ENCODE measurements around the gene OR2Z1. TPM values are rescaled to one million over a fixed set of nuclear protein-coding genes. Genes with fewer than 3 reads are reported as not detected.

OR2Z1 gene
- total and polyA plus RNA-seq, 7 donors, result not detected

- Histone ChIP-seq H3K4me1 (no peaks in the 10 kb centered on the region), H3K27ac (no peak overlapping the region), H3K36me3 (no peaks in the 10 kb centered on the region), H3K27me3 (peaks cover 0 to 67% (median 4%) of the 10 kb centered on the region in 3 donors), H3K4me3 (no peak overlapping the region), H3K9me3 (no peaks in the 10 kb centered on the region)
- no peak for DNase-seq
- 67 to 77% methylated on average over 6 of the region's 6 CpGs for WGBS, 2 donors
- no peak for TF ChIP-seq EP300 (IDR thresholded peaks at IDR 0.05)
- no peak for TF ChIP-seq POLR2AphosphoS5 (IDR thresholded peaks at IDR 0.05)
- no peak for TF ChIP-seq CTCF (IDR thresholded peaks at IDR 0.05)
- no peak for TF ChIP-seq POLR2A (IDR thresholded peaks at IDR 0.05)
- intact Hi-C loops (cut with DNase I), result no loop called here
Observed at GRCh38 chr19:8695911-8696310, 25.5 kb upstream of the OR2Z1 start.

- intact Hi-C loops (cut with DNase I), result no loop called here
- no peak for TF ChIP-seq CTCF (IDR thresholded peaks at IDR 0.05)
- no peak for TF ChIP-seq EP300 (IDR thresholded peaks at IDR 0.05)
- no peak for TF ChIP-seq POLR2AphosphoS5 (IDR thresholded peaks at IDR 0.05)
- no peak for TF ChIP-seq POLR2A (IDR thresholded peaks at IDR 0.05)
Observed at GRCh38 chr19:8696993-8697392, 24.4 kb upstream of the OR2Z1 start.

GRCh38 chr19:8697671-8698432 is 23.6 kb upstream of the OR2Z1 start:
- Histone ChIP-seq H3K9me3 (no peaks in the 10 kb centered on the region), H3K27ac (no peak overlapping the region), H3K4me3 (no peak overlapping the region), H3K4me1 (no peaks in the 10 kb centered on the region), H3K27me3 (peaks cover 0 to 70% (median 4%) of the 10 kb centered on the region in 3 donors), H3K36me3 (no peaks in the 10 kb centered on the region)
- WGBS, 2 donors, result 69 to 81% methylated on average over 60 of the region's 60 CpGs
- TF ChIP-seq POLR2A (IDR thresholded peaks at IDR 0.05) (no peak), EP300 (IDR thresholded peaks at IDR 0.05) (no peak), CTCF (IDR thresholded peaks at IDR 0.05) (no peak), POLR2AphosphoS5 (IDR thresholded peaks at IDR 0.05) (no peak)
- DNase-seq, result no peak
- intact Hi-C loops (cut with DNase I), result no loop called here

More at GRCh38 chr19:8696993-8697392, 24.4 kb upstream of the OR2Z1 start:
- Histone ChIP-seq H3K4me1 (no peaks in the 10 kb centered on the region), H3K9me3 (no peaks in the 10 kb centered on the region), H3K4me3 (no peak overlapping the region), H3K27me3 (peaks cover 0 to 70% (median 4%) of the 10 kb centered on the region in 3 donors), H3K36me3 (no peaks in the 10 kb centered on the region), H3K27ac (no peak overlapping the region)
- DNase-seq, result no peak
- 37 to 74% methylated on average over 1 of the region's 1 CpG for WGBS, 2 donors

- intact Hi-C loops (cut with DNase I), result no loop called here
- Histone ChIP-seq H3K27ac (no peak within 1 kb of the TSS), H3K27me3 (peaks cover 0 to 67% (median 4%) of the 10 kb centered on the region in 3 donors), H3K4me1 (no peaks in the 10 kb centered on the region), H3K9me3 (no peaks in the 10 kb centered on the region), H3K4me3 (no peak within 1 kb of the TSS), H3K36me3 (no peaks in the 10 kb centered on the region)
- no peak for TF ChIP-seq CTCF (IDR thresholded peaks at IDR 0.05)
- TF ChIP-seq POLR2AphosphoS5 (IDR thresholded peaks at IDR 0.05), result no peak
- no peak for TF ChIP-seq POLR2A (IDR thresholded peaks at IDR 0.05)
- no peak for TF ChIP-seq EP300 (IDR thresholded peaks at IDR 0.05)
- DNase-seq, result no peak
- 68 to 72% methylated on average over 23 of the region's 23 CpGs for WGBS, 2 donors
Observed at GRCh38 chr19:8698433-8699063, 22.9 kb upstream of the OR2Z1 start, which contains the start of gene ACTL9. TSS of gene ACTL9 (minus strand) at chr19:8698795. CDS start at chr19:8698701, 94 bp downstream.
